ENCODE results near the gene CDH13.

DNA sequence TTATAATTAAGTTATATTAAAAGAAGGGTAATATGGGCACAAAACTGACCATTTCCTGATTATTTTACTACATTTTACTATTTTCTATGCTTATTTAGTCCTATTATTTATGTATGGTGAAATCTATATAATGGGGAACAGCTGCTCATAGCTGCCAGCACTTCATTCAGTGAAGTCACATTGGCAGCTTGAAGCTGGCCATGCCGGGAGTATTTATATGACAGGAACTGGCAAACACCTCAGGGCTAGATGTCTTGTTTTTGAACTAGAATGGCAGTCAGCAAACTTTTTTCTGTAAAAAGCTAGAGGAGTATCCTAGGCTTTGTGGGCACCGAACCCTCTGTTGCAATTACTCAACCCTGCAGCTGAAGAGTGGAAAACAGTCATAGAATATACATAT lies 104.1 kb downstream of the CDH13 start:
- TF ChIP-seq, protein P1, sequence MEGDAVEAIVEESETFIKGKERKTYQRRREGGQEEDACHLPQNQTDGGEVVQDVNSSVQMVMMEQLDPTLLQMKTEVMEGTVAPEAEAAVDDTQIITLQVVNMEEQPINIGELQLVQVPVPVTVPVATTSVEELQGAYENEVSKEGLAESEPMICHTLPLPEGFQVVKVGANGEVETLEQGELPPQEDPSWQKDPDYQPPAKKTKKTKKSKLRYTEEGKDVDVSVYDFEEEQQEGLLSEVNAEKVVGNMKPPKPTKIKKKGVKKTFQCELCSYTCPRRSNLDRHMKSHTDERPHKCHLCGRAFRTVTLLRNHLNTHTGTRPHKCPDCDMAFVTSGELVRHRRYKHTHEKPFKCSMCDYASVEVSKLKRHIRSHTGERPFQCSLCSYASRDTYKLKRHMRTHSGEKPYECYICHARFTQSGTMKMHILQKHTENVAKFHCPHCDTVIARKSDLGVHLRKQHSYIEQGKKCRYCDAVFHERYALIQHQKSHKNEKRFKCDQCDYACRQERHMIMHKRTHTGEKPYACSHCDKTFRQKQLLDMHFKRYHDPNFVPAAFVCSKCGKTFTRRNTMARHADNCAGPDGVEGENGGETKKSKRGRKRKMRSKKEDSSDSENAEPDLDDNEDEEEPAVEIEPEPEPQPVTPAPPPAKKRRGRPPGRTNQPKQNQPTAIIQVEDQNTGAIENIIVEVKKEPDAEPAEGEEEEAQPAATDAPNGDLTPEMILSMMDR (IDR thresholded peaks at IDR 0.05): no peak
- no peak for TF ChIP-seq ZFX (IDR thresholded peaks at IDR 0.05; ENCODE audit: borderline replicate concordance)
